NCI-H2196 (cell line): ENCODE measurements around the gene HHATL.
"Not testable (repeated sequence)": the region's sequence is repeated elsewhere in the genome, so short reads cannot be mapped to it uniquely, and the experiment has no call there.

Experiments
- DNase-seq: peaks from one replicate; lab custom pipeline; 2025; ENCODE audit not compliant: unreplicated experiment; lab: John Stamatoyannopoulos, UW

Gene HHATL

DNA sequence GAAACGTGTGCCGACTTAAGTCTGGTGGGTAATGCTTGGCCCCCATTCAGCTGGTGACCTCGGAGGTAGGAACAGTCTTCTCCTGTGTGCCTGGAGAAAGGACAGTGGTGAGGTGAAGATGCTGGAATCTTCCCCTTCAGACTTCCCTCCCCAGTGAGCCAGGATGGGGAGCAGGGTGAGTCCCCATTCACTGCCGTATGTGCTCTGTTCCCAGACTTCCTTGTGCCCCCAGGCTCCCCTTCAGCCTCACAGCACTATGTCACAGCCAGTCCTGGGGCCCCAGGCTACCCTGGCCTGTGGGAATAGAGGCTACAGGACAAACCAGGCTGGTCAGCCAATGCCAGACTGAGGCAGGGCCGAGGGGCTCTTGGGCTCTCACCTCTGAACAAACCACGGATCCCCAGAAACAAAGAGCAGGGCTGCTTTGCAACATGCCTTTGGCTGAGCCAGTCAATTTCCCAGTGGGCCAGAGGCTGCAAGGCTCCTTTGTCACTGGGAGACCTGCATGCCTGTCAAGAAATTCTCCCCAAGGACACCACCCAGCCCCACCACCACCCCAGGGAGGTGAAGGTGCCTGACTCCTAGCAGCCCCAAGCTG, 31.8 kb upstream of the HHATL start:
- DNase-seq, result no peak

- DNase-seq, result peak; percentile 15
Observed at GRCh38 chr3:42733501-42734262, 31.1 kb upstream of the HHATL start.

DNA sequence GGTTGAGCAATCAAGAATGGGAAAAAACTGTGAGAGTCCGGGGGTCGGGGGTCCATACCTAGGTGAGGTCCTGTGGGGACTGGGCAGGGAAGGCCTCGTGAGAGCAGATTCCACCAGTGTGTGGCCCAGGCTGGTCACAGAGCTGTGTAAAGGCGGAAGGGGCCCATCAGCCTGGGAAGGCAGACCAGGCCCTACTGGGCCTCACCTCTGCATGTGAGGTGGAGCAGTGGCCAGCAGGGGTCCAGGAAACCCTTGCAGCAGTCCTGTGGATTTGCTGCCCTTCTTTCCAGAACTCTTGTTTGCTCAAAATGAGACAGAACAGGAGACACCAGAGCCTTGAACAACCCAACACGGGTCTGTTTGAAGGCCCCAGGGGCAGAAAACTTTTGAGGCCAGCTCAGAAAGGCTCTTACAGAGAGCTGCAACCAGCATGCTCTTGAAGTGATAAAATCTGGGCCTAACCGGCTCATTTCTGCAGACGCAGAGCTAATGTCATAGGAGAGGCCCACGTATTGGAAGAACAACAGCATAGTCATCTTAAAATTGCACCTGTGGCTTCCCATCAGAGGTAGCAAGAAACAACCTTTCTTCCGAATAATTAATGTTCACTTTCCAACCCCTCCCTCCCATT, 30.3 kb upstream of the HHATL start:
- DNase-seq, result no peak

GRCh38 chr3:42732196-42732828, 29.7 kb upstream of the HHATL start:
- DNase-seq, result no peak

DNA sequence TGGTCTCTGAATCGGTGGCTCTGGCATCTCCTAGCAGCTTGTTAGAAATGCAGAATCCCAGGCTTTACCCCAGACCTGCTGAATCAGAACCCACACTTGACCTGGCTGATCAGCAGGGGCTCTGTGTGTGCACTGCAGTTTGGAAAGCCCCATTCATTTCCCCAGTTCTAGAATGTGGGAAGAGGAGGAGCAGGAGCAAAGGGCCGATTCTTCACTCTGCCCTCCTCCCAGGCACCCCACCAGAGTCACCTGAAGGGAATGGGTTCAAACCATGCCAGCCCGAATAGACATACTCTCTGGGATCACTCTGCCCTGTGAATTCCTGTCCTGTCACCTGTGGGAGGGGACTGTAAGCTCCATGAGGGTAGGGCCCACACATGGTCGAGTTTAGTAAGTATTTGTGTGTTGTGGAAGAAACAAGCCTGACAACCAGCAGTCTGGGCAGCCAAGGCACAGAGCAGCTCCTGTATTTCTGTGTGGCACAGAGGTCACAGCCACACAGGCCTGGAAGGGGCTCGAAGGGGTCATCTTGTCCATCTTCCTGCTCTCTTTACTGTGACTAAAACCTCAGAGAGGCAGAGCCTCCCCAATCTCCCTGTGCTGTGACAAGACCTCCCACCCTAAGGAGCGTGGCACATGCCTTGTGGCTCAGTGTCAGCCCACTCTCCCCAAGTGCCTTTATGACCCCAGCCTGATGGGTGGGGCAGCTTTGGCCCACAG, 29.0 kb upstream of the HHATL start:
- DNase-seq, result no peak

DNA sequence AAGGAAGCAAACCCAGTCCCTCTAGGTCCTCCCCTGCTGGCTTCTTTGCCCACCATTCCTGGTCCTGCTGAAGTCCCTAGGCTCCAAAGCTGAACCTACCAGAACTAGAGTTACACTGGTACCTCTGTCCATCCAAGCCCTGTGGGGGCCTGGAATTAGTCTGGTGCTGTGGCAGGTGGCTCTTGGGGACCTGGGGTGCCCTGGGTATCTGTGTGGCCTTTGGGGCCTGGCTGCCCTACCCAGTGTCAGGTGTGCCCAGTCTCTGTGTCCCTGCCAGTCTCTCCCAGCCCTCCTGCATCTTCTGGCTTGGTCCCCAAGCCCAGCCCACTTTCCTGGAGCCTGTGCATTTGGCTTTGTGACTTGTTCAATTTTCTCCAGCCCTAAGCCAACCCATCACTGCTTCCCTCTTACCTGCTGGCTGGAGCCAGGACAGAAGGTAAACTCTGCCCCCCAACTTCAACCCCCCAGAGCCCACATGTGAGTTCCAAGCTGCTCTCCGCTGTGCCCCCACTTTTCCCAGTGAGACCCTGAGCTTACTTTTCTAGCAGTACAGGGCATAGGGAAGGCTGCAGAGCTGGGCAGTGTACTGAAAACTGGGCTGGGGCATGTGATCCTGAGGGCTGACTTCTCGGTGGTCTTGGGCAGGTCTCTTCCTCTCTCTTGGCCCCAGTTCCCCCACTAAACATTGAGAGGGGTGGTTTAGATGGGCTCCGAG, 28.3 kb upstream of the HHATL start:
- no peak for DNase-seq

- no peak for DNase-seq
Observed at GRCh38 chr3:42730294-42730693, 27.7 kb upstream of the HHATL start.

DNA sequence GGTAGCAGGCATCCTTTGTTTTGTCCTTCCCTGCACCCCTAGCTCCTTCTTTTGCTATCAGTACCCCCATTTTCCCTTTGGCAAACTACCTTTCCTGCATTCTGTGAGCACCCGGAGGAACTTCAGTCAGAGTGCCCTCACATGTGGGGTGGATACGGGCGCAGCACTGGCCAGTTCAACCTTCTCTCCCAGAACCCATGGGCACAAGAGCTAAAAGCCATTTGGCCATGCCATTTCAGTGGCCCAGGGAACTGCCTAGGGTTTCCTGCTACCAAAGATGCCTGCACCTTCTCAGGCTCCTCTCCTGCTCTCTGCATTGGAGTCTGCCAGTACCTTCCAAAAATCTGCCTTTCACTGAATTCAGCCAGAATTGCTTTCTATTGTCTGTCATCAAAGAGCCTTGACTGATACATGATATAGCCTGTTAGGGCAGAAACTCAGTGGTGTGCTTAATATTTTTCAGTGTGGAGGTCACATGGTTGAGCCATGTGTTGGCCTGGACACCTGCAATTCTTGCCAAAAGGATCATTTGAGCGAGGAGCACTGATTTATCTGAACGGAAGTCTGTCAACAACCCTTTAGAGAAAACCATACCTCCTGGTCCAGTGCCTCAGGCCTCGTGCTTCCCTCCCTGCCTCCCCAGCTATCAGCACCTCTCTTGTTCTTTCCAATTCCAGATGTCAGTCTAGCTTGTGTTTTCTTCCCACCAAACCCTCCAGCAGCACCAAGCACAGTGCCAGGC, 27.0 kb upstream of the HHATL start:
- no peak for DNase-seq

GRCh38 chr3:42728668-42729364, 26.2 kb upstream of the HHATL start:
- DNase-seq, result no peak

DNA sequence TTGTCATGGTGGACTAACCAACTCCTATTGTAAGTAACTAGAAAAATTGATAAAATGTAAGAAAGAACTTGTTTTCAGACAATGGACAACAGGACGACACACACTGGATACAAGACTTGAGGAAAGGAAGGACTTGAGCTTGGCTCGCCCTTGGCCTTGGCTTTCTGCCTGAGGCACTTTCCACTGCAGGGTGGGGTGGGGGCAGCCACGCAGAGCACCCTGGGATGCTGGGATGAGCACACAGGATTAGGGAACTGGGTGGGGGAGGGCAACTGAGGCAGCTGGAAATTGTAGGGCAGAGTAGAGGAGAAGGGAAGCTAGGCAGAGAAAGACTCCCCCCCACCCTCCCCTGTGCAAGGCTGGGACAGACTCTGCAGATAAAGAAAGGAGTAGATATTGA, 25.5 kb upstream of the HHATL start:
- DNase-seq, result no peak

DNA sequence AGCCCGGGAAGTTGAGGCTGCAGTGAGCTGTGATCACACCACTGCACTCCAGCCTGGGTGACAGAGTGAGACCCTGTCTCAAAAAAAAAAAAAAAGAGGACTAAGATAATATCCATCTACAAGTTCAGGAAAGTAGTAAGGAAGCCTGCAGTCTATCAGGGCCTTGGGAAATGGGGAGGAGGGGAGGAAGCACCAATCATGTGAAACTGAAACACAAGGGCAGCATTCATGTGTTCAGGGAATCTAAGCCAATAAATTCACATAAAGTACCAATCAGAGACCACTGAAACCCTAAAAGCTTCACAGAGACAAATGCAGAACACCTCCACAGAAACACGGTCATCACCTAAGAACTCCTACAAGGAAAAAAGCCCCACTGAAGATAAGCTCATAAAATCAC, 22.9 kb upstream of the HHATL start:
- DNase-seq, result no peak

DNA sequence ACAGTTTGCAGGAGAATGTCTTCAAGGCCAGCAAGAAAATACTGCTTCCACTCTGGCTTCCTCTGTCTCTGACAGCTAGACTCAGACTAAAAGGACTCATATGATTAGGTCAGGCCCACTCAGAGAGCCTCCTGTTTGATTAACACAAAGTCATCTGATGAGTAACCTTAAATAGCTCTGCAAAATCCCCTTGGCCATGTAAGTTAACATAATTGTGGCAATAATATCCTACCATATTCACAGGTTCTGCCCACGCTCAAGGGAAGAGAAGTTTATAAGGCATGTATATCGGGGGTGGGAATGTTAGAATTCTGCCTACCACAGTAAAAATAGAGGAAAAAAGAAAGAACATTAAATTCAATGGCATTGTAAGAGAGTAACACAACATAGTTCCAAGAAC, 20.6 kb upstream of the HHATL start:
- no peak for DNase-seq

DNA sequence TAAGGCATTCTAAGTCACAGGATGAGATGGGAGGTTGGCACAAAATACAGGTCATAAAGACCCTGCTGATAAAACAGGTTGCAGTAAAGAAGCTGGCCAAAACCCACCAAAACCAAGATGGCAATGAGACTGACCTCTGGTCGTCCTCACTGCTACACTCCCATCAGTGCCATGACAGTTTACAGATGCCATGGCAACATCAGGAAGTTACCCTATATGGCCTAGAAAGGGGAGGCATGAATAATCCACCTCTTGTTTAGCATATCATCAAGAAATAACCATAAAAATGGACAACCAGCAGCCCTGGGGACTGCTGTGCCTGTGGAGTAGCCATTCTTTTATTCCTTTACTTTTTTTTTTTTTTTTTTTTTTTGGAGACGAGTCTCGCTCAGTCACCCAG, 19.8 kb upstream of the HHATL start:
- not testable (repeated sequence) for DNase-seq

DNA sequence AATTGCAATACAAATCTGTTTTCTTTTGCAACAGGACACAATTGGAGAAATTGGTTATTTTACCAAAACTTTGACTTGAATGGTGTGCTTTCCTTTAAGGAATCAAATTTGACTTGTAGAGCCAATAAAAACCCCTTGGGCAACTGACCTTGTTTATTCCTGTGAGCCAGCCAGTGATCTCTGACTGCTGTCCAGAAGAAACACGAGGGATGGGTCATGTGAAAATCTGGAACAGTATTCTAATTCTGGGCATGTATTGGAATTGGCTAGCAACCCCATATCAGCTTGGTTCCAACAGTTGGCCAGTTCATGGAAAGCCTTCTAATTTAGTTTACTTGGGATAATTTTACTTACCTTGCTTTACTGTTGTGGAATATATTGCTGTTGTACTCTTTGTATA, 19.1 kb upstream of the HHATL start:
- DNase-seq, result no peak

DNA sequence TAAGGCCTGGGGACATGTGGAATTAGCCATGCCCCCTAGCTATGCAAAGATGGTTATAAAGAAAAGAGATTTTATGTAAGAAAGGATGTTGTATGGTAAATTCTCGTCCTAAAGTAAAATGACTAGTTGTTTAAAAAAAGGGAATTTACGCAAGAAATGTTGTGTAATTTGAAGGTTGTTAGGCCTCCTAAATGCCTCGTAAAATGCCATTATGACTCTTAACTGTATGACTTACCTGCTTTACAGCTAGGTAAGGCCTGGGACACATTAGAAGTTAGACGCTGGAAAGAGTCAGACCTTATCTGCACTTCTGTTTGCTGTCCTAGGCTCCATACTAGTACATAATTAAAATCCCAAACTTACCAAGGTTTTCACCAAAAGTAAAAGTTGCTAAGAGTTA, 17.5 kb upstream of the HHATL start:
- DNase-seq, result no peak

DNA sequence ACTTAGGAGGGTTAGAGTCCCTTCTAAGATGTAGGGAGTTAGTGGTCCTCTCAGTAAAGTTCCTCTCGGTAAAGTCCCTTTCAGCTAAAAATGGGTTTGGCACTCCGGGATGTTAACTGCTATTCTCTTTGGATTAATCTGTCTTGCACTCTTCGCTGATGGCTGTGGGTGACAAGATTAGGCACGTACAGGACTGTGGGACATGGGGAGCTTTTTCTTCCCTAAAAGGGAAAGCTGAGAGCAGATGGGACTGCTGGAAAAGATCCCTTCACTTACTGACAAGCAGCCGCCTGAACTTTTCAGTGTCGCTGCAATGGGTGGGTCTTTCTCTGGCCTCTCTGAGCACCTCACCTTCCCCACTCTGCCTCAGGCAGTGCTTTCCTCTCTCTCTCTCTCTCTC, 16.4 kb upstream of the HHATL start:
- DNase-seq, result no peak

DNA sequence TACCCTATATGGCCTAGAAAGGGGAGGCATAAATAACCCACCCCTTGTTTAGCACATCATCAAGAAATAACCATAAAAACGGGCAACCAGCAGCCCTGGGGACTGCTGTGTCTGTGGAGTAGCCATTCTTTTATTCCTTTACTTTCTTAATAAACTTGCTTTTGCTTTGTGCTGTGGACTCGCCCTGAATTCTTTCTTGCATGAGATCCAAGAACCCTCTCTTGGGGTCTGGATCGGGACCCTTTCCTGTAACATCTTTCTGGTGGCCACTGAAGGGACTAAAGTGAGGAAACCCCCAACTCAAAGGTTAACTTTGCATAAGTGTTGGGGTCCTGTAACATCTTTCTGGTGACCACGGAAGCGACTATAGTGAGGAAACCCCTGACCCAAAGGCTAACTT, 15.7 kb upstream of the HHATL start:
- DNase-seq, result no peak

- DNase-seq, result no peak
Observed at GRCh38 chr3:42717306-42717705, 14.7 kb upstream of the HHATL start.

GRCh38 chr3:42714171-42714852, 11.7 kb upstream of the HHATL start:
- no peak for DNase-seq
